Fibroblast of villous mesenchyme (primary cell): ENCODE measurements around the gene TPST1. TPM values are rescaled to one million over a fixed set of nuclear protein-coding genes. Genes with fewer than 3 reads are reported as not detected.

Source experiments
- DNase-seq: peaks from one replicate; pipeline ENCODE4 v3.0.0-alpha.2; 2010; ENCODE audit warnings: low read depth
- H3K4me3 ChIP-seq: 2 replicates; pipeline ENCODE4 v1.5.1; 2011; ENCODE audit warnings: low read depth, mild to moderate bottlenecking, low read length
- total RNA-seq: library from RNA; depleted of rRNA; stranded (reverse); fragments of >200 nt; gene quantifications from 2 replicates; pipeline ENCODE4 v1.2.3, GENCODE V29; 2012
- TF ChIP-seq, protein P1 (sequence below): IDR thresholded peaks from 2 replicates; pipeline ENCODE4 v1.5.1; 2012; ENCODE audit warnings: low read depth, mild to moderate bottlenecking, low read length; ENCODE audit not compliant: insufficient read depth

The TPST1 gene
- total RNA-seq, 1 donor: 131 TPM

- no peak for DNase-seq
- no peak overlapping the region for H3K4me3 ChIP-seq
- TF ChIP-seq, protein P1, sequence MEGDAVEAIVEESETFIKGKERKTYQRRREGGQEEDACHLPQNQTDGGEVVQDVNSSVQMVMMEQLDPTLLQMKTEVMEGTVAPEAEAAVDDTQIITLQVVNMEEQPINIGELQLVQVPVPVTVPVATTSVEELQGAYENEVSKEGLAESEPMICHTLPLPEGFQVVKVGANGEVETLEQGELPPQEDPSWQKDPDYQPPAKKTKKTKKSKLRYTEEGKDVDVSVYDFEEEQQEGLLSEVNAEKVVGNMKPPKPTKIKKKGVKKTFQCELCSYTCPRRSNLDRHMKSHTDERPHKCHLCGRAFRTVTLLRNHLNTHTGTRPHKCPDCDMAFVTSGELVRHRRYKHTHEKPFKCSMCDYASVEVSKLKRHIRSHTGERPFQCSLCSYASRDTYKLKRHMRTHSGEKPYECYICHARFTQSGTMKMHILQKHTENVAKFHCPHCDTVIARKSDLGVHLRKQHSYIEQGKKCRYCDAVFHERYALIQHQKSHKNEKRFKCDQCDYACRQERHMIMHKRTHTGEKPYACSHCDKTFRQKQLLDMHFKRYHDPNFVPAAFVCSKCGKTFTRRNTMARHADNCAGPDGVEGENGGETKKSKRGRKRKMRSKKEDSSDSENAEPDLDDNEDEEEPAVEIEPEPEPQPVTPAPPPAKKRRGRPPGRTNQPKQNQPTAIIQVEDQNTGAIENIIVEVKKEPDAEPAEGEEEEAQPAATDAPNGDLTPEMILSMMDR: no peak
These were observed 96.1 kb downstream of the TPST1 start for GRCh38 chr7:66301249-66301648.

DNA sequence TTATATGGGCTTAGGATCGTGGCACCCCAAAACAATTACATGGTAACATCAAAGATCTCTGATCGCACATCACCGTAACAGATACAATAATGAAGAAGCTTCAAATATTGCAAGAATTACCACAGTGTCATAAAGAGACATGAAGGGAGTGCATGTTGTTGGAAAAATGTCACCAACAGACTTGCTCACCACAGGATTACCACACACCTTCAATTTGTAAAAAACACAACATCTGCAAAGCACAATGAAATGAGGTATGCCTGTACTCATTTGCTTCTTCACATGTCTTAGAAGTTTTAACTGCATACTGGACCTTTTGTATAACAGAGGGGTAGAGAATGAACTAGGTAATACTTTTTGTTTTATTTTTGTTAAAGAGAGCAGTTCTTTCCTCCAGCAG lies 96.6 kb downstream of the TPST1 start:
- DNase-seq: peak; percentile 38
- no peak overlapping the region for H3K4me3 ChIP-seq
- TF ChIP-seq, protein P1: no peak

DNA sequence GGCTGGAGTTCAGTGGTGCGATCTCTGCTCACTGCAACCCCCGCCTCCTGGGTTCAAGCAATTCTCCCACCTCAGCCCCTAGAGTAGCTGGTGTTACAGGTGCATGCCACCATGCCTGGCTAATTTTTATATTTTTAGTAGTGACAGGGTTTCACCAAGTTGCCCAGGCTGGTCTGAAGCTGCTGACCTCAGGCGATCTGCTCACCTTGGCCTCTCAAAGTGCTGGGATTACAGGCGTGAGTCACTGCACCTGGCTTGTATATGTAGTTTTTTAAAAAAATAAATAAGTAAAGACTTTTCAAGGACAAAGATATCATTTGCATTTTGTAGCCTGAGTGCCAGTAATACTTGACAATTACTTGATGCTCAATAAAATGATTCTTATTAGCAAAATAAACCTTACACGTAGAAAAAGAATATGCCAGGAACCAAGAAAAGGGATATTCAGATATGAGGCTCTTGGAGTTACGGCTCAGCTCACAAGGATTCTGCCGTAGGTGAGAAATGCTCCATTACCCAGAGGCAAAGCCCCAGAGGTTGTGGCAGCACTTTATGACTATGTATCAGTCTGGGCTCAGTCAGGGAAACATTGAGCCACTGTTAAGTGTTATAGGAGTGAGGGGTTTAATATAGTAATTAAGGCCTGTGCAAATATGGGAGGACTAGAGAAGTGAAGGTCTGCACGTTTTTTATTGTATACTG lies 98.5 kb downstream of the TPST1 start:
- TF ChIP-seq, protein P1: no peak
- DNase-seq: no peak
- H3K4me3 ChIP-seq: no peak overlapping the region

DNA sequence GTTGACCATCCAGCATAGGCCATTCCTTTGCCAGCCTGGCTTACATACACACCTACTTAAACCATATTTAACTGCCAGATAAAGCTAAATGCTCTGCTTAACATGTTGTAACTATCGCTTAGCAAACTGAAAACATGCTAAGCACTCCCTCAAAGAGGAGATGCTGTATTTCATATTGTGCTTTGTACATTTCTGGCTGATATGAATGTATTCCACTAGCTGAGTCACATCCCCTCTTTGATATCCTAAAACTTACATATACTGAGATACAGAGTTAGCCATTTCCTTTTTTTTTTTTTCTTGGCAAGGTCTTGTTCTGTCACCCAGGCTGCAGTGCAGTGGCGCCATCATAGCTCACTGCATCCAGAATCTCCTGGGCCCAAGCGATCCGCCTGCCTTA lies 99.4 kb downstream of the TPST1 start:
- TF ChIP-seq, protein P1: no peak
- no peak overlapping the region for H3K4me3 ChIP-seq
- DNase-seq: peak; percentile 21

DNA sequence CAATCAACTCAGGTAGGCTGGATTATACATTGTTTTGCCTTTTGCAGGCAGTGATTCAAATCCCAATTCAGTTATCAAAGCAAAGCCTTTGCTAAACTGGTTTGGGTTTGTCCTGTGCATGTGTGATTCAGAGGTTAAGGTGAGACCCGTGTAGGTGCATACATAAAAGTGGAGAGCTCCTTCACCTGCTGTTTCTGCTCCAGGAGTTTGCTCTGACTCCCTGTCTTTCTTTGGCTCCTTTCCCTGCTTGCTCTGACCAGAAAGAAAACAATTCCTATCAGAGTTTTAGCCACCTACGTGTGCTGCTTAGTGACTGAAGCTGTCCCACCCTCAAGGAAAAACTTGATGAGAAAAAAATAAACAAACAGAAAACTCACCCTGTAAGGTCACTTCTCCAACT lies 101.1 kb downstream of the TPST1 start:
- DNase-seq: no peak

GRCh38 chr7:66307591-66308215 lies 102.6 kb downstream of the TPST1 start:
- TF ChIP-seq, protein P1: no peak
- H3K4me3 ChIP-seq: no peak overlapping the region
- DNase-seq: peak; percentile 69

More for the DNA sequence above, 101.1 kb downstream of the TPST1 start:
- TF ChIP-seq, protein P1: no peak
- no peak overlapping the region for H3K4me3 ChIP-seq

DNA sequence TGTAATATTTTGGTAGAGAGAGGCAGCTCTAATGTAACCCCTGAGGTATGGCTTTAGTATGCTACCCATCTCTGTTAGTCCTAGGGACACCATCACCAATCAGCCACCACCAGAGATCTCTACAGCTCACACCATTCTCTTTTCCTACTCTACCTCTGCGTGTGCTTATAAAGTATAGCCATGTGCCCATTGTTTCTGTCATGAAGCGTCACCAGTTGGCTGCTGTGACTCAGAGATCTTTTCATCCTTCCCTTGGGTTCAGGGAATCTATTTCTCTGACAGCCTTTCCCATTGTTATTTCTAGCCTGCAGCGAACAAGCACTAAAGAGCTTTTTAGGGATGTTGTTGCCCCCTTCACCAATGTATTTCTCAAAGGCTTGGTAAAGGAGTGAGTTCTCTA lies 103.3 kb downstream of the TPST1 start:
- no peak overlapping the region for H3K4me3 ChIP-seq
- TF ChIP-seq, protein P1: no peak
- DNase-seq: no peak
